Endodermal cell (in vitro differentiated cells): ENCODE data around the gene OLFML2A. TPM values are rescaled to one million over a fixed set of nuclear protein-coding genes. Genes with fewer than 3 reads are reported as not detected.
"Not testable (repeated sequence)": the region's sequence is repeated elsewhere in the genome, so short reads cannot be mapped to it uniquely, and the experiment has no call there.

ENCODE experiments used
- DNase-seq: peaks from one replicate; pipeline ENCODE4 v3.0.0-alpha.2; 2017
- H3K27ac ChIP-seq: 2 replicates; pipeline ENCODE4 v1.5.1; 2013; ENCODE audit warnings: mild to moderate bottlenecking, low read depth, low read length, moderate library complexity
- H3K27me3 ChIP-seq: 2 replicates; pipeline ENCODE4 v1.6.1; 2013; ENCODE audit warnings: mild to moderate bottlenecking, low read length, moderate library complexity; ENCODE audit not compliant: insufficient read depth, control insufficient read depth, poor library complexity, severe bottlenecking
- H3K36me3 ChIP-seq: 2 replicates; pipeline ENCODE4 v1.7.0; 2013; ENCODE audit warnings: mild to moderate bottlenecking, low read length, moderate library complexity; ENCODE audit not compliant: control insufficient read depth, insufficient read depth
- H3K4me1 ChIP-seq: one replicate; pipeline ENCODE4 v1.7.0; 2013; ENCODE audit warnings: low read length; ENCODE audit not compliant: control insufficient read depth, insufficient read depth
- H3K4me3 ChIP-seq: 2 replicates; pipeline ENCODE4 v1.5.1; 2013; ENCODE audit warnings: mild to moderate bottlenecking, low read length, moderate library complexity
- H3K9ac ChIP-seq: 2 replicates; pipeline ENCODE4 v1.6.1; 2013; ENCODE audit warnings: mild to moderate bottlenecking, low read length, moderate library complexity; ENCODE audit not compliant: poor library complexity, severe bottlenecking; ENCODE audit errors: extremely low read depth
- H3K9me3 ChIP-seq: 2 replicates; pipeline ENCODE4 v1.6.1; 2013; ENCODE audit warnings: mild to moderate bottlenecking, low read length, moderate library complexity; ENCODE audit not compliant: control insufficient read depth
- H3K27ac Mint-ChIP-seq: 2 replicates; pipeline ENCODE4 v1.8.0; 2020; ENCODE audit warnings: mixed read lengths
- H3K27me3 Mint-ChIP-seq: 2 replicates; pipeline ENCODE4 v1.8.0; 2021; ENCODE audit warnings: mild to moderate bottlenecking, mixed read lengths; ENCODE audit not compliant: insufficient read depth
- H3K36me3 Mint-ChIP-seq: 2 replicates; pipeline ENCODE4 v1.8.0; 2020; ENCODE audit warnings: low read depth, mixed read lengths
- H3K4me1 Mint-ChIP-seq: 2 replicates; pipeline ENCODE4 v1.8.0; 2020; ENCODE audit warnings: mixed read lengths
- H3K4me3 Mint-ChIP-seq: 2 replicates; pipeline ENCODE4 v1.8.0; 2020; ENCODE audit warnings: mild to moderate bottlenecking, moderate library complexity, mixed read lengths
- H3K9me3 Mint-ChIP-seq: 2 replicates; pipeline ENCODE4 v1.8.0; 2020; ENCODE audit warnings: mild to moderate bottlenecking, mixed read lengths
- WGBS, 2 experiments: methylation state at CpG; one replicate each; pipeline versions ENCODE4 v1.1.5 to v1.1.7; 2013; ENCODE audit warnings: missing lambda C conversion rate in 2 of 2, mixed read lengths in 1 of 2; ENCODE audit not compliant: insufficient coverage in 1 of 2, insufficient read length in 1 of 2; 5-methylcytosine and 5-hydroxymethylcytosine counted together
- total RNA-seq, 2 donors: library from RNA; stranded (reverse); fragmentation: NEBNext Ultra II Directional in 1 of 2; extraction: Animal tissue kit (Norgen Biotek cat#: 25700) in 1 of 2; gene quantifications; 2 replicates in 1 of 2; 3 replicates in 1 of 2; pipeline ENCODE4 v1.2.1, GENCODE V29; 2021
- TF ChIP-seq, protein P1 (sequence below): fragments of 200-600 bp; sonication (generic); conservative IDR thresholded peaks from 2 replicates; pipeline ENCODE4 v1.5.0; 2021; ENCODE audit warnings: antibody characterized with exemption, mild to moderate bottlenecking

Gene OLFML2A
- total RNA-seq, 2 donors from 2014 or later: 28.1 to 31.2 TPM

DNA sequence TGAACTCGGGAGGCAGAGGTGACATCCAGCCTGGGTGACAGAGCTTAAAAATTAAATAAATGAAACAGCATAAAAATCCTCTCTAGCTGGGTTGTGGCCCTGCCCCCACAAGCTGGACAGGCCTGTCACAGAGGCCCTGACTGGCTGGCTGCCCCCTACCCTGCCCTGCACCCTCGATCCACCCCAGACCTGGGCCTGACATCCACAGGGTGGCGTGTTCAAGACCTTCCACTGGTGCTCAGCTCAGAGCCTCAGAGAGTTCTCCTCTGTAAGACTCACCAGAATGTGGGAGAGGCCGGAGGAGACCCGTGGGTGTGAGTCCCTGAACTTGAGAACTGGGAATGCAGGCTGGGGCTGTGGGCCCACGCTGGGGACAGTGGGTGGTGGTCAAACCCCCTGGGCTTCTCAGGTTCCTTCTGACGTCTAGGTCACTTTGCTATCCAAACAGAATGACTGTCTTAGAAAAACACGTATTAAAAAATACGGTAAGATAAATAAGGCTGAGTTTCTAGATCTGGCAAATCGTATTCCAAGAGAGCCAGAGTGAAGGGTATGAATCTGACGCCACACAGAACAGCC, 66.6 kb downstream of the OLFML2A start:
- WGBS, 2 experiments: 93 to 100% methylated on average over 10 to 11 of the region's 11 CpGs
- H3K36me3 Mint-ChIP-seq: no peaks in the 10 kb centered on the region
- H3K27ac Mint-ChIP-seq: no peak overlapping the region
- Histone ChIP-seq H3K9ac (no peak overlapping the region), H3K4me1 (peaks cover 6% of the 10 kb centered on the region), H3K9me3 (no peaks in the 10 kb centered on the region), H3K36me3 (no peaks in the 10 kb centered on the region), H3K27ac (no peak overlapping the region), H3K27me3 (no peaks in the 10 kb centered on the region), H3K4me3 (no peak overlapping the region)
- H3K4me3 Mint-ChIP-seq: no peak overlapping the region
- no peaks in the 10 kb centered on the region for H3K27me3 Mint-ChIP-seq
- H3K4me1 Mint-ChIP-seq: peaks cover 5% of the 10 kb centered on the region
- no peak for DNase-seq
- H3K9me3 Mint-ChIP-seq: no peaks in the 10 kb centered on the region
- TF ChIP-seq, protein P1, sequence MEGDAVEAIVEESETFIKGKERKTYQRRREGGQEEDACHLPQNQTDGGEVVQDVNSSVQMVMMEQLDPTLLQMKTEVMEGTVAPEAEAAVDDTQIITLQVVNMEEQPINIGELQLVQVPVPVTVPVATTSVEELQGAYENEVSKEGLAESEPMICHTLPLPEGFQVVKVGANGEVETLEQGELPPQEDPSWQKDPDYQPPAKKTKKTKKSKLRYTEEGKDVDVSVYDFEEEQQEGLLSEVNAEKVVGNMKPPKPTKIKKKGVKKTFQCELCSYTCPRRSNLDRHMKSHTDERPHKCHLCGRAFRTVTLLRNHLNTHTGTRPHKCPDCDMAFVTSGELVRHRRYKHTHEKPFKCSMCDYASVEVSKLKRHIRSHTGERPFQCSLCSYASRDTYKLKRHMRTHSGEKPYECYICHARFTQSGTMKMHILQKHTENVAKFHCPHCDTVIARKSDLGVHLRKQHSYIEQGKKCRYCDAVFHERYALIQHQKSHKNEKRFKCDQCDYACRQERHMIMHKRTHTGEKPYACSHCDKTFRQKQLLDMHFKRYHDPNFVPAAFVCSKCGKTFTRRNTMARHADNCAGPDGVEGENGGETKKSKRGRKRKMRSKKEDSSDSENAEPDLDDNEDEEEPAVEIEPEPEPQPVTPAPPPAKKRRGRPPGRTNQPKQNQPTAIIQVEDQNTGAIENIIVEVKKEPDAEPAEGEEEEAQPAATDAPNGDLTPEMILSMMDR: no peak

DNA sequence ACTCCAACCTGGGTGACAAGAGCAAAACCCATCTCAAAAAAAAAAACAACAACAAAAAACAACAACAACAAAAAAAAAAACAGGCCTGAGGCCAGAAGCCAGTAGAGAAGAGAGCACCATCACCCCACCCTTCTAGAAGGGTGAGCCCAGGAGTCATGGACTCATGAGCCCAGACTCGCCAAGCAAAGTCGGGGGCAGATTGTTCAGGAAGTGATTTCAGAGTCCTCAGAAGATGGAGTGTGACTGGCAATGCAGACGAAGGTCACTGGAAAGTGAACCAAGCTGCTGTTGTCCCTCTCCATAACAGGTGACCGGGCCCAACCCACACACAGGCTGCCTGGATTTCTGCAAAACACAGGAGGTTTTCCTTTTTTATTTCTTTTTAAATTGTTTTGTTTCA, 67.4 kb downstream of the OLFML2A start:
- Histone ChIP-seq H3K36me3 (no peaks in the 10 kb centered on the region), H3K9me3 (no peaks in the 10 kb centered on the region), H3K4me1 (peaks cover 6% of the 10 kb centered on the region), H3K4me3 (no peak overlapping the region), H3K27ac (no peak overlapping the region), H3K27me3 (no peaks in the 10 kb centered on the region), H3K9ac (no peak overlapping the region)
- Mint-ChIP-seq H3K36me3 (no peaks in the 10 kb centered on the region), H3K27me3 (no peaks in the 10 kb centered on the region), H3K9me3 (no peaks in the 10 kb centered on the region), H3K27ac (no peak overlapping the region), H3K4me3 (no peak overlapping the region), H3K4me1 (peaks cover 5% of the 10 kb centered on the region)
- TF ChIP-seq, protein P1: no peak
- DNase-seq: no peak
- WGBS, 2 experiments: 69 to 95% methylated on average over 3 to 4 of the region's 4 CpGs

DNA sequence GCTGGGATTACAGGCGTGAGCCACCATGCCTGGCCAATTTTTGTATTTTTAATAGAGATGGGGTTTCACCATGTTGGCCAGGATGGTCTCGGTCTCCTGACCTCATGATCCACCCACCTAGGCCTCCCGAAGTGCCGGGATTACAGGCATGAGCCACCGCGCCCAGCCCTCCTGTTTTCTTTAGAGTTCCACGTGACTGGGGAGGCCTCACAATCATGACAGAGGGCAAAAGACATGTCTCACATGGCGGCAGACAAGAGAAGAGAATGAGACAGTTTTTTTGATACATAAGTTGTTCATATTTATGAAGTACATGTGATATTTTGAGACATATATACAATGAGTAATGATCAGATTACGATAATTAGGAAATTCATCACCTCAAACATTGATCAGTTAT, 69.5 kb downstream of the OLFML2A start:
- H3K4me1 ChIP-seq, H3K9me3 ChIP-seq, H3K27me3 ChIP-seq, DNase-seq, H3K9me3 Mint-ChIP-seq, H3K36me3 ChIP-seq, H3K9ac ChIP-seq, H3K27me3 Mint-ChIP-seq, H3K36me3 Mint-ChIP-seq, H3K4me3 Mint-ChIP-seq, H3K27ac ChIP-seq, H3K4me3 ChIP-seq, H3K27ac Mint-ChIP-seq: not testable (repeated sequence)
- WGBS, 2 experiments: 93 to 99% methylated on average over 8 to 9 of the region's 9 CpGs
- peaks cover 12% of the 10 kb centered on the region for H3K4me1 Mint-ChIP-seq

DNA sequence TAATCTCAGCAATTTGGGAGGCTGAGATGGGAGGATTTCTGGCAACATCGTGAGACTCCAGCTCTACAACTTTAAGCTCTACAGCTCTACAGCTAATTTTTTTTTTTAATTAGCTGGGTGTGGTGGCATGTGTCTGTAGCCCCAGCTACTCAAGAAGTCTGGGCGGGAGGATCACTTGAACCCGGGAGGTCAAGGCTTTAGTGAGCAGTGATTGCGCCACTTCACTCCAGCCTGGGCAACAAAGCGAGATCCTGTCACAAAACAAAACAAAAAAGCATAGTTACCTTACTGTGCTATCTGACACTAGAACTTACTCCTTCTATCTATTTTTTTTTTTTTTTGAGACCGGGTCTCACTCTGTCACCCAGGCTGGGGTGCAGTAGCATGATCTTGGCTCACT, 70.0 kb downstream of the OLFML2A start:
- Mint-ChIP-seq H3K36me3 (no peaks in the 10 kb centered on the region), H3K27ac (no peak overlapping the region), H3K9me3 (no peaks in the 10 kb centered on the region), H3K4me3 (no peak overlapping the region), H3K4me1 (peaks cover 12% of the 10 kb centered on the region), H3K27me3 (no peaks in the 10 kb centered on the region)
- no peaks in the 10 kb centered on the region for H3K36me3 ChIP-seq
- no peaks in the 10 kb centered on the region for H3K4me1 ChIP-seq
- WGBS, 2 experiments: 79 to 89% methylated on average over 5 to 6 of the region's 6 CpGs
- TF ChIP-seq, protein P1: no peak
- no peak overlapping the region for H3K27ac ChIP-seq
- DNase-seq: no peak
- no peaks in the 10 kb centered on the region for H3K27me3 ChIP-seq
- H3K9ac ChIP-seq: no peak overlapping the region
- H3K4me3 ChIP-seq: no peak overlapping the region
- no peaks in the 10 kb centered on the region for H3K9me3 ChIP-seq
